Endothelial cell of umbilical vein (primary cell): ENCODE data around the gene C14orf132. TPM values are rescaled to one million over a fixed set of nuclear protein-coding genes. Genes with fewer than 3 reads are reported as not detected.

Experiments used
- BruUV-seq: library from RNA; stranded (reverse); fragments of 400-500 nt; replicated peaks from 2 replicates; lab custom pipeline; 2021; lab: Mats Ljungman, UMichigan
- CTCF ChIA-PET: fragments of 300-600, 350-600 bp; sonication (Branson Sonifier 250); formaldehyde crosslinking; loops from one replicate; lab custom pipeline; 2021; ENCODE audit warnings: antibody characterized with exemption, inconsistent platforms; lab: Charles Lee
- POLR2A ChIA-PET: fragments of 300-600, 350-600 bp; sonication (Branson Sonifier 250); formaldehyde crosslinking; loops from one replicate; lab custom pipeline; 2021; ENCODE audit warnings: antibody characterized with exemption, inconsistent platforms; lab: Charles Lee
- DNase-seq: peaks from one replicate; pipeline ENCODE4 v3.0.0-alpha.2; 2011; ENCODE audit warnings: low read depth, low spot score
- FAIRE-seq: peaks from 2 replicates; lab custom pipeline; 2011; peaks lifted over from hg19 to GRCh38; lab: Jason Lieb, UNC
- H2AFZ ChIP-seq: 2 replicates; pipeline ENCODE4 v1.6.0; 2012; ENCODE audit warnings: low read depth, low read length, control low read depth, inconsistent platforms
- H3K27ac ChIP-seq: 2 replicates; pipeline ENCODE4 v1.5.1; 2011; ENCODE audit warnings: low read depth, mild to moderate bottlenecking, control low read depth, low read length, moderate library complexity; ENCODE audit not compliant: insufficient read depth
- H3K27me3 ChIP-seq, 2 experiments: 2 replicates each; pipeline versions ENCODE4 v1.6.0 to v1.6.1; 2011; ENCODE audit warnings: low read length in 2 of 2, mixed read lengths in 1 of 2; ENCODE audit not compliant: control insufficient read depth in 2 of 2, insufficient read depth in 2 of 2
- H3K36me3 ChIP-seq, 2 experiments: 2 replicates in 1 of 2; 3 replicates in 1 of 2; pipeline ENCODE4 v1.5.1; 2011; ENCODE audit warnings: low read length in 2 of 2, mild to moderate bottlenecking in 1 of 2, moderate library complexity in 1 of 2; ENCODE audit not compliant: control insufficient read depth in 2 of 2, insufficient read depth in 2 of 2; ENCODE audit errors: extremely low read depth in 1 of 2
- H3K4me1 ChIP-seq: 3 replicates; pipeline ENCODE4 v1.5.1; 2011; ENCODE audit warnings: mild to moderate bottlenecking, low read length; ENCODE audit not compliant: control insufficient read depth, insufficient read depth; ENCODE audit errors: extremely low read depth
- H3K4me2 ChIP-seq: 2 replicates; pipeline ENCODE4 v1.6.1; 2011; ENCODE audit warnings: low read length, control low read depth, mixed read lengths; ENCODE audit not compliant: insufficient read depth
- H3K4me3 ChIP-seq, 3 experiments: fragments of 200-600 bp in 1 of 3; sonication (generic), shearing (Covaris generic) in 1 of 3; replicated peaks in 1 of 3; 2 replicates each; pipeline ENCODE4 v1.5.1; 2011 to 2016; ENCODE audit warnings: control low read depth in 3 of 3, low read length in 3 of 3, mild to moderate bottlenecking in 2 of 3, inconsistent platforms in 1 of 3, low read depth in 1 of 3, moderate library complexity in 1 of 3; ENCODE audit not compliant: insufficient read depth in 1 of 3
- H3K79me2 ChIP-seq: 2 replicates; pipeline ENCODE4 v1.6.0; 2012; ENCODE audit warnings: low read length, inconsistent platforms; ENCODE audit not compliant: control insufficient read depth, insufficient read depth
- H3K9ac ChIP-seq: replicated peaks from 2 replicates; pipeline ENCODE3; 2011; ENCODE audit warnings: low read length, control low read depth; ENCODE audit not compliant: insufficient read depth; ENCODE audit errors: extremely low read depth
- H3K9me1 ChIP-seq: replicated peaks from 3 replicates; pipeline ENCODE4 v1.6.0; 2011; ENCODE audit warnings: mild to moderate bottlenecking, low read length; ENCODE audit not compliant: control insufficient read depth, insufficient read depth; ENCODE audit errors: extremely low read depth
- H3K9me3 ChIP-seq: replicated peaks from 2 replicates; pipeline ENCODE4 v1.5.1; 2012; ENCODE audit warnings: low read length, inconsistent platforms; ENCODE audit not compliant: control insufficient read depth, insufficient read depth
- H4K20me1 ChIP-seq: replicated peaks from 2 replicates; pipeline ENCODE3; 2011; ENCODE audit warnings: mild to moderate bottlenecking, low read length; ENCODE audit not compliant: control insufficient read depth, insufficient read depth; ENCODE audit errors: extremely low read depth
- CTCF ChIP-seq, 2 donors: IDR thresholded peaks; 1 replicate in 1 of 2; 2 replicates in 1 of 2; pipeline ENCODE4 v1.5.1; 2011; ENCODE audit warnings: low read length in 2 of 2, mild to moderate bottlenecking in 2 of 2, moderate library complexity in 2 of 2, control low read depth in 1 of 2, inconsistent platforms in 1 of 2, low read depth in 1 of 2; ENCODE audit not compliant: insufficient read depth in 1 of 2; ENCODE audit errors: extremely low read depth in 1 of 2
- EZH2 ChIP-seq: IDR thresholded peaks from 2 replicates; pipeline ENCODE4 v1.6.1; 2012; ENCODE audit warnings: borderline replicate concordance, low read depth, mild to moderate bottlenecking, moderate library complexity, low read length, inconsistent platforms; ENCODE audit not compliant: severe bottlenecking
- FOS ChIP-seq: IDR thresholded peaks from 2 replicates; pipeline ENCODE4 v1.6.1; 2011; ENCODE audit warnings: mild to moderate bottlenecking, low read length, moderate library complexity, borderline replicate concordance; ENCODE audit not compliant: insufficient read depth
- GATA2 ChIP-seq: IDR thresholded peaks from 2 replicates; pipeline ENCODE4 v1.7.0; 2011; ENCODE audit warnings: low read depth, mild to moderate bottlenecking, moderate library complexity, mixed read lengths, low read length; ENCODE audit not compliant: insufficient read length, insufficient read depth
- JUN ChIP-seq: IDR thresholded peaks from 2 replicates; pipeline ENCODE4 v1.6.1; 2011; ENCODE audit warnings: borderline replicate concordance, low read depth; ENCODE audit not compliant: insufficient read length, insufficient read depth
- MAX ChIP-seq: IDR thresholded peaks from 2 replicates; pipeline ENCODE4 v1.6.1; 2011; ENCODE audit not compliant: insufficient read depth, insufficient read length
- MYC ChIP-seq: IDR thresholded peaks from one replicate; pipeline ENCODE4 v1.6.1; 2011; ENCODE audit warnings: mild to moderate bottlenecking, low read depth, low read length
- POLR2A ChIP-seq: IDR thresholded peaks from 2 replicates; pipeline ENCODE4 v1.6.1; 2012; ENCODE audit warnings: low read depth, mild to moderate bottlenecking, control low read depth, low read length
- POLR2AphosphoS5 ChIP-seq: IDR thresholded peaks from 2 replicates; pipeline ENCODE4 v1.6.1; 2012; ENCODE audit warnings: low read depth, mild to moderate bottlenecking, control low read depth, low read length, moderate library complexity; ENCODE audit not compliant: insufficient read depth
- dilution Hi-C: fragments of 300-500 bp; cut with MboI; formaldehyde crosslinking; loops from one replicate; pipeline ENCODE4 v1.15.0; 2019; ENCODE audit warnings: low sequenced_read_pairs; ENCODE audit not compliant: extremely low pct_ligation_motif_present
- intact Hi-C: fragments of 100-400 bp; cut with micrococcal nuclease; formaldehyde crosslinking; loops from one replicate; pipeline ENCODE4 v1.10.0; 2022
- polyA plus RNA-seq, 4 experiments: library from polyadenylated mRNA; depleted of rRNA in 3 of 4; stranded (reverse) in 3 of 4; unstranded in 1 of 4; fragments of >200 nt; gene quantifications; 2 replicates each; pipeline versions ENCODE4 v1.2.1 to v1.2.3, GENCODE V29; 2011 to 2012; ENCODE audit warnings: missing spikeins in 1 of 4
- total RNA-seq: library from RNA; stranded (reverse); gene quantifications from 2 replicates; pipeline ENCODE4 v1.2.3, GENCODE V29; 2021

Gene C14orf132
- total and polyA plus RNA-seq, 2 donors (not counting 3 experiments of a cell fraction or from before 2014, with no cell fraction given), result 3.2 to 7.6 TPM

GRCh38 chr14:96139879-96140278 lies 100.7 kb downstream of the C14orf132 start:
- Histone ChIP-seq H3K9me1 (no peaks in the 10 kb centered on the region), H3K27me3 (no peaks in the 10 kb centered on the region), H3K4me3 (no peak overlapping the region), H3K4me2 (no peak overlapping the region), H3K9me3 (no peaks in the 10 kb centered on the region), H3K27ac (no peak overlapping the region), H3K9ac (no peak overlapping the region), H4K20me1 (no peaks in the 10 kb centered on the region), H3K36me3 (no peaks in the 10 kb centered on the region), H2AFZ (no peak overlapping the region), H3K79me2 (no peaks in the 10 kb centered on the region), H3K4me1 (peaks cover 6% of the 10 kb centered on the region)
- TF ChIP-seq MYC, result no peak
- no peak for TF ChIP-seq MAX
- no peak for TF ChIP-seq FOS
- TF ChIP-seq JUN, result no peak
- TF ChIP-seq EZH2, result no peak
- no peak for TF ChIP-seq CTCF (IDR thresholded peaks at IDR 0.05; ENCODE audit: extremely low read depth in 1 of 2, insufficient read depth in 1 of 2, low read depth in 1 of 2, low read length in 2 of 2)
- no peak for TF ChIP-seq GATA2
- no peak for TF ChIP-seq POLR2A
- TF ChIP-seq POLR2AphosphoS5, result no peak
- BruUV-seq, result no TSS peak
- intact Hi-C loops (no loop called here), dilution Hi-C loops (no loop called here)
- CTCF ChIA-PET, result no interaction called here
- no peak for FAIRE-seq
- POLR2A ChIA-PET, result no interaction called here
- no peak for DNase-seq
